Measurements from ENCODE around the gene TPD52L2. TPM values are rescaled to one million over a fixed set of nuclear protein-coding genes. Genes with fewer than 3 reads are reported as not detected.

TPD52L2 gene
- total RNA-seq, 2 experiments from 2014 or later, result 15.1 to 15.3 TPM

DNA sequence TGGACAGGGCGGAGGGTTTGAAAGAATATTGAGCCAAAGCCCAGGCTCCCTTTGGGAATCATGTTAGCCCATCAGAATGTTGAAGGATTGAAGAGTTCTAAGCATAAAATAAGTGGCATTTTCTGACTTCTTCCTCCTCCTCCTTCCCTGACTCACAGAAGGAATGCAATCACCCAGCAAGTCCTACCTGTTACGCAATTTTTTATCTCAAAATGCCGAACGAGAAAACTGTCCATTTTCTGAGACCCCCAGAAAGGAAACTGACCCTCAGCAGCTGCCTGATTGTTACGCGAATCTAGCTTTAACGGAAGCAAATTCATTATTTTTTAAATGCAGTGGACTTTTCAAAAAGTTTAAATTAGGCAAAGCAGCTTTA is 25.1 kb downstream of the TPD52L2 start:
- Histone ChIP-seq H3K27ac (ENCODE audit: low read depth in 1 of 2, low read length in 2 of 2) (no peak overlapping the region), H3K4me3 (ENCODE audit: low read length) (no peak overlapping the region), H3K4me1 (ENCODE audit: insufficient read depth, low read length) (peaks cover 10% of the 10 kb centered on the region), H3K9me3 (ENCODE audit: control insufficient read depth in 1 of 2, insufficient read depth in 1 of 2, low read length in 2 of 2) (no peaks in the 10 kb centered on the region), H3K36me3 (ENCODE audit: insufficient read depth, low read length) (peaks cover 37% of the 10 kb centered on the region), H3K27me3 (ENCODE audit: control insufficient read depth in 1 of 2, insufficient read depth in 2 of 2, low read length in 2 of 2) (no peaks in the 10 kb centered on the region)
- Mint-ChIP-seq H3K27ac (no peak overlapping the region), H3K4me1 (ENCODE audit: low read depth) (peaks cover 9% of the 10 kb centered on the region), H3K4me3 (no peak overlapping the region), H3K9me3 (no peaks in the 10 kb centered on the region), H3K36me3 (ENCODE audit: low read depth) (peaks cover 38% of the 10 kb centered on the region), H3K27me3 (no peaks in the 10 kb centered on the region)
- intact Hi-C loops (cut with DNase I, micrococcal nuclease), result no loop called here
- ATAC-seq (ENCODE audit: poor library complexity), result no peak
- POLR2A ChIA-PET, result no interaction called here
- TF ChIP-seq, protein P1, sequence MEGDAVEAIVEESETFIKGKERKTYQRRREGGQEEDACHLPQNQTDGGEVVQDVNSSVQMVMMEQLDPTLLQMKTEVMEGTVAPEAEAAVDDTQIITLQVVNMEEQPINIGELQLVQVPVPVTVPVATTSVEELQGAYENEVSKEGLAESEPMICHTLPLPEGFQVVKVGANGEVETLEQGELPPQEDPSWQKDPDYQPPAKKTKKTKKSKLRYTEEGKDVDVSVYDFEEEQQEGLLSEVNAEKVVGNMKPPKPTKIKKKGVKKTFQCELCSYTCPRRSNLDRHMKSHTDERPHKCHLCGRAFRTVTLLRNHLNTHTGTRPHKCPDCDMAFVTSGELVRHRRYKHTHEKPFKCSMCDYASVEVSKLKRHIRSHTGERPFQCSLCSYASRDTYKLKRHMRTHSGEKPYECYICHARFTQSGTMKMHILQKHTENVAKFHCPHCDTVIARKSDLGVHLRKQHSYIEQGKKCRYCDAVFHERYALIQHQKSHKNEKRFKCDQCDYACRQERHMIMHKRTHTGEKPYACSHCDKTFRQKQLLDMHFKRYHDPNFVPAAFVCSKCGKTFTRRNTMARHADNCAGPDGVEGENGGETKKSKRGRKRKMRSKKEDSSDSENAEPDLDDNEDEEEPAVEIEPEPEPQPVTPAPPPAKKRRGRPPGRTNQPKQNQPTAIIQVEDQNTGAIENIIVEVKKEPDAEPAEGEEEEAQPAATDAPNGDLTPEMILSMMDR (IDR thresholded peaks at IDR 0.05), result no peak
- DNase-seq, result no peak
- CTCF ChIA-PET, result no interaction called here

DNA sequence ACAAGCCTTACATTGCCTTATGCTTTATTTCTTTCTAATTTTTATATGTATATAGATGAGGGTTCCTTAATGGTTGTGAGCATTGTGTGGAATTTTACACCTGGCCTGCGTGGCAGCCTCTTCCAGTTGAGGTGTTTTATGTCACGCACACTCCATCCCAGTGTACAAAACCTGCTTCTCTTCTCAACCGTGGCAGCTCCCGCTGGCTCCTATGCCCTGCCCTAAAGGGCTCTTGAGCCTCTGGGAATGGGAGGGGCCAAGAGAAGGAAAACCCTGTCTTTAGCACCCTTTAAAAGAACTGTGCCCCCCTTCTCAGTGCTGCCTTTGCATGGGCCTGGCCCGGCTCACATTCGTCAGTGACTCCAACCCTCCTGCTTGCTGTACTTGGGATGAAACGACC is 25.5 kb downstream of the TPD52L2 start:
- ATAC-seq (ENCODE audit: poor library complexity) (no peak), DNase-seq (no peak)
- Histone ChIP-seq H3K27ac (ENCODE audit: low read depth in 1 of 2, low read length in 2 of 2) (no peak overlapping the region), H3K4me1 (ENCODE audit: insufficient read depth, low read length) (peaks cover 10% of the 10 kb centered on the region), H3K4me3 (ENCODE audit: low read length) (no peak overlapping the region), H3K9me3 (ENCODE audit: control insufficient read depth in 1 of 2, insufficient read depth in 1 of 2, low read length in 2 of 2) (no peaks in the 10 kb centered on the region), H3K36me3 (ENCODE audit: insufficient read depth, low read length) (peaks cover 32% of the 10 kb centered on the region), H3K27me3 (ENCODE audit: control insufficient read depth in 1 of 2, insufficient read depth in 2 of 2, low read length in 2 of 2) (no peaks in the 10 kb centered on the region)
- ChIA-PET CTCF (no interaction called here), POLR2A (no interaction called here)
- intact Hi-C loops (cut with DNase I, micrococcal nuclease), result no loop called here
- Mint-ChIP-seq H3K36me3 (ENCODE audit: low read depth) (peaks cover 36% of the 10 kb centered on the region), H3K9me3 (no peaks in the 10 kb centered on the region), H3K27ac (no peak overlapping the region), H3K4me3 (no peak overlapping the region), H3K4me1 (ENCODE audit: low read depth) (peaks cover 10% of the 10 kb centered on the region), H3K27me3 (no peaks in the 10 kb centered on the region)
- TF ChIP-seq, protein P1 (IDR thresholded peaks at IDR 0.05), result no peak

DNA sequence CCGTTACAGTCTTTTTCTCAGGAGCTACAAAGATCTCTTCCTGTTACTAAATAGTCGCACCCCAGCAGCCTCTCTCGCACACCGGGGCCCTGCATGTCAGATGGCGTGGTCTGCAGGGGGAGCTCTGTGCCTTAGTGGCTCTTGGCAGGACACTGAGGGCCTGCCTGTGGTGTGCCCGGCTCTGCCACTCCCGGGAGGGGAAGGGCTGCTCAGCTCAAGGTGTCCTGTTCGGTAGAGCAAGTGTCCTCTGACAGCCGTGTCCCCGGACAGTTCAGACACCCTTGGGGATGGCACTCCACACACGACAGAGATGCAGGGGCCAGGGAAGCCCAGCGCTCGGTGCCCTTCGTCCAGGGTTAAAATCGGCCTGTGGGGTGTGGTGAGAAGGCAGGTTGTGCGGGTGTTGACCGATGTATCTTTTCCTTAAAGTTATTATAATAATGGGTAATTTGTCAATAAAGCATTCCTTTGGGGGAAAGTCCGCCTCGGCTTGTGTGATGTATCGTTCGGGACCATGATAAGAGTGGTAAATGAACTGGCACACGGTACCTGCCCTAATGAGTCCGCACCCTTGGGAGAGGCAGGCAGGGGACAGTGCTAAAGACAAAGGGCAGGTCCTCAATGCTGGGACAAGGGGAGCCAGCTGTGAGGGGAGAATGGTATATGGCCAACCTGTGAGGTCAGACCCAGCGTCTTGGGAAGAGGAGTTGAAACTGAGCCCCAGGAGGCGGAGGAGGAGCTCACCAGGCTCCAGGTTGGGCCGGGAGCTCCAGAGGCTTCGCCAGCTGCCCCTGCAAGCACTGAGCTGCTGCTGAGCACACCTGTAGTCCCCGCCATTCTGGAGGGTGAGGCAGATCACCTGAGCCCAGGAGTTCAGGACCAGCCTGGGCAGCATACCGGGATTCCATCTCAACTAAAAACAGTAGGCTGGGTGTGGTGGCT is 26.3 kb downstream of the TPD52L2 start:
- Mint-ChIP-seq H3K27me3 (no peaks in the 10 kb centered on the region), H3K4me3 (peak overlapping the region; percentile 60), H3K9me3 (no peaks in the 10 kb centered on the region), H3K27ac (no peak overlapping the region), H3K36me3 (ENCODE audit: low read depth) (peaks cover 41% of the 10 kb centered on the region), H3K4me1 (ENCODE audit: low read depth) (peaks cover 17% of the 10 kb centered on the region)
- DNase-seq (no peak), ATAC-seq (ENCODE audit: poor library complexity) (no peak)
- Histone ChIP-seq H3K27me3 (ENCODE audit: control insufficient read depth in 1 of 2, insufficient read depth in 2 of 2, low read length in 2 of 2) (no peaks in the 10 kb centered on the region), H3K4me1 (ENCODE audit: insufficient read depth, low read length) (peaks cover 13% of the 10 kb centered on the region), H3K36me3 (ENCODE audit: insufficient read depth, low read length) (peaks cover 27% of the 10 kb centered on the region), H3K27ac (ENCODE audit: low read depth in 1 of 2, low read length in 2 of 2) (no peak overlapping the region), H3K4me3 (ENCODE audit: low read length) (no peak overlapping the region), H3K9me3 (ENCODE audit: control insufficient read depth in 1 of 2, insufficient read depth in 1 of 2, low read length in 2 of 2) (no peaks in the 10 kb centered on the region)
- ChIA-PET POLR2A (interaction anchor here (0.6 kb wide), 1 partner anchor 184 kb away, joined by 3 read pairs; no protein-coding TSS in a partner anchor), CTCF (no interaction called here)
- TF ChIP-seq, protein P1 (IDR thresholded peaks at IDR 0.05), result no peak
- intact Hi-C loops (cut with DNase I, micrococcal nuclease), result no loop called here
